ENCODE results near the gene GNAQ.

Gene GNAQ

DNA sequence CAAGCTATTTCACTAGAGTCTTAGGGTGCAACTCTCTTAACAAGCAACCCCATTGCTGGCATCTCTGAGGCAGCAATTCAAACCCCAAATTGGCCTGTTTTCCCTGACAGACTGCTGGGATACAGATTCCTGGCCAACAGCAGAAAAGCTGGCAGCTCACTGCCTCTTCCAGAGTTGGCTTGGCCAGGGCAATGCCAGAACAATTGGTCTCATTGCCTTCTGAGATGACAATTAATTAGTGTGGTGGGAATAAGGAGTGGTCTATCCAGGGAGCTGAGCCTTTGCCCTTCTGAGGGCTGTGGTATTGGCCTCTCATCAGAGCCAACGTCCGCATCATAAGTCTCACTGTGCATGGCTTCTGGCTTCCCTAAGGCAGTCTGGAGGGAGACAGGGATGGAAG is 183.2 kb downstream of the GNAQ start:
- peaks cover 96% of the 10 kb centered on the region for H3K79me2 ChIP-seq (ENCODE audit: insufficient read depth, low read length)
- H3K27me3 ChIP-seq (ENCODE audit: insufficient read depth, low read length, poor library complexity): no peaks in the 10 kb centered on the region
- ATAC-seq (ENCODE audit: insufficient read depth, low read depth): no peak
- TF ChIP-seq, protein P1, sequence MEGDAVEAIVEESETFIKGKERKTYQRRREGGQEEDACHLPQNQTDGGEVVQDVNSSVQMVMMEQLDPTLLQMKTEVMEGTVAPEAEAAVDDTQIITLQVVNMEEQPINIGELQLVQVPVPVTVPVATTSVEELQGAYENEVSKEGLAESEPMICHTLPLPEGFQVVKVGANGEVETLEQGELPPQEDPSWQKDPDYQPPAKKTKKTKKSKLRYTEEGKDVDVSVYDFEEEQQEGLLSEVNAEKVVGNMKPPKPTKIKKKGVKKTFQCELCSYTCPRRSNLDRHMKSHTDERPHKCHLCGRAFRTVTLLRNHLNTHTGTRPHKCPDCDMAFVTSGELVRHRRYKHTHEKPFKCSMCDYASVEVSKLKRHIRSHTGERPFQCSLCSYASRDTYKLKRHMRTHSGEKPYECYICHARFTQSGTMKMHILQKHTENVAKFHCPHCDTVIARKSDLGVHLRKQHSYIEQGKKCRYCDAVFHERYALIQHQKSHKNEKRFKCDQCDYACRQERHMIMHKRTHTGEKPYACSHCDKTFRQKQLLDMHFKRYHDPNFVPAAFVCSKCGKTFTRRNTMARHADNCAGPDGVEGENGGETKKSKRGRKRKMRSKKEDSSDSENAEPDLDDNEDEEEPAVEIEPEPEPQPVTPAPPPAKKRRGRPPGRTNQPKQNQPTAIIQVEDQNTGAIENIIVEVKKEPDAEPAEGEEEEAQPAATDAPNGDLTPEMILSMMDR (IDR thresholded peaks at IDR 0.05; ENCODE audit: borderline replicate concordance, extremely low read depth, low read length, poor library complexity, severe bottlenecking): no peak
- TF ChIP-seq EZH2 (IDR thresholded peaks at IDR 0.05; ENCODE audit: borderline replicate concordance, low read depth, low read length, severe bottlenecking): no peak
- H3K27ac ChIP-seq (ENCODE audit: low read length): peak overlapping the region; percentile 46
- 0 out of 2 replicates have a peak, but pooled peaks cover 5% of the 10 kb centered on the region for H3K36me3 ChIP-seq (ENCODE audit: insufficient read depth, low read length)
- no peak overlapping the region for H2AFZ ChIP-seq (ENCODE audit: low read depth, low read length)
- no peaks in the 10 kb centered on the region for H3K9me3 ChIP-seq (ENCODE audit: insufficient read depth, low read length, severe bottlenecking)
- peaks cover 69% of the 10 kb centered on the region for H3K4me1 ChIP-seq (ENCODE audit: insufficient read depth, low read length)
- DNase-seq: no peak
- no peak overlapping the region for H3K4me3 ChIP-seq (ENCODE audit: low read depth in 1 of 2, low read length in 2 of 2)
- H3K4me2 ChIP-seq (ENCODE audit: insufficient read depth, low read length): no peak overlapping the region
- H4K20me1 ChIP-seq (ENCODE audit: insufficient read depth, low read length): peaks cover 24% of the 10 kb centered on the region
- H3K9ac ChIP-seq (ENCODE audit: low read depth, low read length): no peak overlapping the region

DNA sequence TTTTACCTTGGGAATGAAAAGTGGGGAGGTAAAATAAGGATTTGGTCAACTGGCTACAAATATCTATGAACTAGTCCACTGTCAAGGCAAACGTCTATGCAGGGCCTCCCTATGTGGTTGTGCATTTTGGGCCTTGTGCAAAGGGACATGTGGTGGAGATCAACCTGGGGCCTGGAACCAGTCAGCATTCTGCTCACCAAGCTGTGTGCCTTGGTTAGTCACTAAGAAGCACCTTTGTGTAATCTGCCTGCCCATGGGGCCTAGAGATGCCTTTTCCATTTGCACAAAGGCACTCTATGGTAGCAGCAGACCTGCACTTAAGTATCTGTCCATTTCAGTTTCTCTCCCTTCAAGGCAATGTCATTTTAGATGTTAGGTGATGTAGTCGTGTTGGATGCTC is 184.0 kb downstream of the GNAQ start:
- peak; percentile 58 for ATAC-seq (ENCODE audit: insufficient read depth, low read depth)
- no peak for TF ChIP-seq EZH2 (IDR thresholded peaks at IDR 0.05; ENCODE audit: borderline replicate concordance, low read depth, low read length, severe bottlenecking)
- TF ChIP-seq, protein P1 (IDR thresholded peaks at IDR 0.05; ENCODE audit: borderline replicate concordance, extremely low read depth, low read length, poor library complexity, severe bottlenecking): no peak
- peak; percentile 19 for DNase-seq
- no peak overlapping the region for H3K4me2 ChIP-seq (ENCODE audit: insufficient read depth, low read length)
- H4K20me1 ChIP-seq (ENCODE audit: insufficient read depth, low read length): peaks cover 27% of the 10 kb centered on the region
- H3K4me1 ChIP-seq (ENCODE audit: insufficient read depth, low read length): peaks cover 66% of the 10 kb centered on the region
- H3K9me3 ChIP-seq (ENCODE audit: insufficient read depth, low read length, severe bottlenecking): no peaks in the 10 kb centered on the region
- H3K36me3 ChIP-seq (ENCODE audit: insufficient read depth, low read length): 0 out of 2 replicates have a peak, but pooled peaks cover 5% of the 10 kb centered on the region
- H2AFZ ChIP-seq (ENCODE audit: low read depth, low read length): no peak overlapping the region
- H3K27me3 ChIP-seq (ENCODE audit: insufficient read depth, low read length, poor library complexity): no peaks in the 10 kb centered on the region
- peak overlapping the region; percentile 46 for H3K27ac ChIP-seq (ENCODE audit: low read length)
- H3K79me2 ChIP-seq (ENCODE audit: insufficient read depth, low read length): peaks cover 96% of the 10 kb centered on the region
- no peak overlapping the region for H3K9ac ChIP-seq (ENCODE audit: low read depth, low read length)
- H3K4me3 ChIP-seq (ENCODE audit: low read depth in 1 of 2, low read length in 2 of 2): no peak overlapping the region

DNA sequence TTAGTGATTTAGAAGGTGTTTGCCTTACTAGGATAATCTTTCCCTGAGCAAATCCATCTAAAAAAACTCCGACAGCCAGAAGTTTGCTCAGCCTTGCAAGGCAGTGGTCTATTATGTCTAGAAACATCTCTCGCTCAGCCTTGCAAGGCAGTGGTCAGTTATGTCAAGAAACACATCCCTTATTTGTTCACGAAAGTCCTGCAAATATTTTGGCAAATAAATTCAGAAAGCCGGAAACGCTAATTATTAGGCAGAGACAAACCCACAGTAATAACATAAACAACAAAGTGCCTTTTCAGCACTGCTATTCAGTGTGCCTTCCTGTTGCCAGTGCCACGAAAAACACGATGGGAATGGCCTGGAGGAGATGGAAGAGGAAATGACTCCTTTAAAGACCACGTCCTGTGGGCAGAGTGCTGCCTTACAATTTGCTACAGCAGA is 184.5 kb downstream of the GNAQ start:
- 0 out of 2 replicates have a peak, but pooled peaks cover 5% of the 10 kb centered on the region for H3K36me3 ChIP-seq (ENCODE audit: insufficient read depth, low read length)
- H3K4me1 ChIP-seq (ENCODE audit: insufficient read depth, low read length): peaks cover 61% of the 10 kb centered on the region
- H3K4me3 ChIP-seq (ENCODE audit: low read depth in 1 of 2, low read length in 2 of 2): no peak overlapping the region
- H3K79me2 ChIP-seq (ENCODE audit: insufficient read depth, low read length): peaks cover 96% of the 10 kb centered on the region
- DNase-seq (peak; percentile 57), ATAC-seq (ENCODE audit: insufficient read depth, low read depth) (peak; percentile 76)
- H2AFZ ChIP-seq (ENCODE audit: low read depth, low read length): no peak overlapping the region
- peaks cover 24% of the 10 kb centered on the region for H4K20me1 ChIP-seq (ENCODE audit: insufficient read depth, low read length)
- no peaks in the 10 kb centered on the region for H3K9me3 ChIP-seq (ENCODE audit: insufficient read depth, low read length, severe bottlenecking)
- peak overlapping the region; percentile 38 for H3K27ac ChIP-seq (ENCODE audit: low read length)
- no peak overlapping the region for H3K9ac ChIP-seq (ENCODE audit: low read depth, low read length)
- TF ChIP-seq, protein P1 (IDR thresholded peaks at IDR 0.05; ENCODE audit: borderline replicate concordance, extremely low read depth, low read length, poor library complexity, severe bottlenecking): no peak
- TF ChIP-seq EZH2 (IDR thresholded peaks at IDR 0.05; ENCODE audit: borderline replicate concordance, low read depth, low read length, severe bottlenecking): no peak
- H3K4me2 ChIP-seq (ENCODE audit: insufficient read depth, low read length): no peak overlapping the region
- no peaks in the 10 kb centered on the region for H3K27me3 ChIP-seq (ENCODE audit: insufficient read depth, low read length, poor library complexity)

All from DND-41 (cell line).